Neural progenitor cell (in vitro differentiated cells): ENCODE data around the gene AGBL4.

Experiments used
- CTCF ChIP-seq: fragments of 200-600 bp; sonication (generic); IDR thresholded peaks from 2 replicates; pipeline ENCODE4 v1.5.1; 2017; ENCODE audit warnings: antibody characterized with exemption, mild to moderate bottlenecking
- EZH2 ChIP-seq: fragments of 200-600 bp; sonication (generic); IDR thresholded peaks from 2 replicates; pipeline ENCODE4 v1.6.1; 2017; ENCODE audit warnings: antibody characterized with exemption, mild to moderate bottlenecking, moderate library complexity
- EZH2phosphoT487 ChIP-seq: fragments of 200-600 bp; sonication (generic); IDR thresholded peaks from 2 replicates; pipeline ENCODE4 v1.6.1; 2017; ENCODE audit warnings: antibody characterized with exemption

GRCh38 chr1:48670234-48671020 lies 1353.3 kb downstream of the AGBL4 start:
- TF ChIP-seq CTCF (no peak), EZH2phosphoT487 (no peak), EZH2 (no peak)
